Heart left ventricle (tissue), 16 donors: Measurements from ENCODE around the gene ARHGAP15. TPM values are rescaled to one million over a fixed set of nuclear protein-coding genes. Genes with fewer than 3 reads are reported as not detected.
A peak's percentile ranks its signal among the peaks of the same experiment; 100 is the strongest.

Experiments used
- ATAC-seq, 4 donors: fragments of 200-7000 bp; cut with Tn5 transposase; one replicate each; pipeline ENCODE4 v1.9.1; 2020 to 2022; ENCODE audit warnings: moderate library complexity in 4 of 4, mild to moderate bottlenecking in 3 of 4, moderate number of reproducible peaks in 1 of 4
- DNase-seq, 5 donors: peaks; one replicate each; pipeline ENCODE4 v3.0.0-alpha.2; 2020
- H3K27ac ChIP-seq, 12 donors: fragments of 200-600 bp; sonication (generic) in 4 of 12; one replicate each; pipeline versions ENCODE4 v1.5.0 to v1.8.0; 2016 to 2022; ENCODE audit warnings: mild to moderate bottlenecking in 2 of 12
- H3K27me3 ChIP-seq, 9 donors: fragments of 200-600 bp; sonication (generic) in 2 of 9; one replicate each; pipeline versions ENCODE4 v1.5.1 to v1.8.0; 2016 to 2022; ENCODE audit warnings: mild to moderate bottlenecking in 3 of 9
- H3K36me3 ChIP-seq, 9 donors: fragments of 200-600 bp; sonication (generic) in 2 of 9; one replicate each; pipeline versions ENCODE4 v1.5.0 to v1.8.0; 2018 to 2022; ENCODE audit warnings: mild to moderate bottlenecking in 2 of 9
- H3K4me1 ChIP-seq, 12 donors: fragments of 200-600 bp; sonication (generic) in 4 of 12; one replicate each; pipeline versions ENCODE4 v1.5.0 to v1.8.0; 2016 to 2022; ENCODE audit warnings: mild to moderate bottlenecking in 3 of 12
- H3K4me3 ChIP-seq, 12 donors: fragments of 200-600 bp; sonication (generic) in 4 of 12; one replicate each; pipeline versions ENCODE4 v1.5.0 to v1.8.0; 2017 to 2022; ENCODE audit warnings: mild to moderate bottlenecking in 9 of 12, moderate library complexity in 4 of 12
- H3K9me3 ChIP-seq, 12 donors: fragments of 200-600 bp; sonication (generic) in 4 of 12; one replicate each; pipeline versions ENCODE4 v1.5.0 to v1.8.0; 2016 to 2022; ENCODE audit warnings: mild to moderate bottlenecking in 1 of 12
- POLR2A ChIP-seq, 2 donors: fragments of 450-650 bp; IDR thresholded peaks; one replicate each; pipeline ENCODE4 v1.6.1; 2017; ENCODE audit warnings: antibody characterized with exemption in 2 of 2, mild to moderate bottlenecking in 2 of 2, moderate library complexity in 2 of 2
- WGBS, 4 donors: extraction: QIAGEN DNeasy Blood & Tissue Kit in 2 of 4; methylation state at CpG; one replicate each; pipeline versions ENCODE4 v1.1.5 to v1.1.7; 2013 to 2018; 5-methylcytosine and 5-hydroxymethylcytosine counted together
- intact Hi-C, 10 donors: fragments of 100-400 bp; cut with DNase I; formaldehyde crosslinking; loops; one replicate each; pipeline versions ENCODE4 v1.11.1 to v1.14.2; 2022
- polyA plus RNA-seq, 2 donors: library from polyadenylated mRNA; stranded (reverse); fragments of 200-250 nt; gene quantifications; one replicate each; pipeline ENCODE4 v1.2.3, GENCODE V29; 2013
- total RNA-seq, 9 donors: library from RNA; depleted of rRNA in 2 of 9; stranded (reverse); fragments of >200 nt in 2 of 9; fragmentation: NEBNext Ultra II Directional in 3 of 9; extraction: Animal tissue kit (Norgen Biotek cat#: 25700) in 3 of 9; gene quantifications; one replicate each; pipeline versions ENCODE4 v1.1.0 to v1.2.4, GENCODE V29; 2016 to 2023
- TF ChIP-seq, protein P1 (sequence below), 12 donors: fragments of 200-600 bp; sonication (generic) in 4 of 12; IDR thresholded peaks; one replicate each; pipeline versions ENCODE4 v1.5.0 to v1.8.0; 2018 to 2022; ENCODE audit warnings: antibody characterized with exemption in 12 of 12, mild to moderate bottlenecking in 5 of 12
- donor health status: ischemic (EF 13 %, LVEDD 7.1; RV severe dilation, severe dysfunction).
- donor health status: healthy with polysubstance abuse.
- donor health status: DM: no; HTN: yes; CAD: no.
- donor health status: DM: no; HTN: no; CAD: no.
- donor health status: ischemic (EF 25% LVEDD 6.9; RV normal size, moderate dysfunction).
- donor health status: ischemic (EF 25% LVEDD 5.7; RV mildly dilated, moderate dysfunction).
- donor health status: healthy.
- donor health status: DM: yes; HTN: yes; CAD: no.
- donor health status: ischemic (EF 35%, LVEDD 5.7; RV mildly dilated, moderate dysfunction).
- donor health status: nonischemic (EF 11% LVEDD 7.7; RV severe dilation, severe dysfunction).
- donor health status: DM: yes; HTN: yes; CAD: no.
- donor health status: PGD.
- donor health status: ischemic (EF 29% LVEDD 5.4; RV normal size, mild dysfunction).
- donor health status: nonischemic (EF 23%, LVEDD 6.1; RV moderate dilation, normal function).

Gene ARHGAP15
- total and polyA plus RNA-seq, 11 donors, result 1.3 to 8.7 (median 3.3) TPM

DNA sequence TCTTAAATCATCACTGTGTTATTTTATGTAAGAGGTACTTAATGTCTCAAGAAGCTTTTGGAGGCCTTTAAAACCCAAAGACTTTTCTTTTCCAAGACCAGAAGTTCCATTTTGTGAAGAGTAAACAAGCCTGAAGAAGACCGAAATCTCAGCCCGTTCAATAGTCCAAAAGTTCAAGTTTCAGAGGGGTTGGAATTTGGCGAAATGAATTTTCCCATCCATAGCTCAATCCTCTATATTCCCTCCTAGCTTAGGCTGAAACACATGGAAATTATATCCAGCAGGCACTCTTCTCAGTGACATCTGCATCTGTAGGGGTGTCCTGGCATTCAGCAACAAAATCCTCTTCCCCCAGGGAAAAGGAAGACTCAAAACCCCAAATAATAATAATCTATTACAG lies 344.6 kb downstream of the ARHGAP15 start:
- no peaks in the 10 kb centered on the region for H3K9me3 ChIP-seq
- ATAC-seq (no peak), DNase-seq (no peak)
- no peak for TF ChIP-seq POLR2A (IDR thresholded peaks at IDR 0.05)
- TF ChIP-seq, protein P1, sequence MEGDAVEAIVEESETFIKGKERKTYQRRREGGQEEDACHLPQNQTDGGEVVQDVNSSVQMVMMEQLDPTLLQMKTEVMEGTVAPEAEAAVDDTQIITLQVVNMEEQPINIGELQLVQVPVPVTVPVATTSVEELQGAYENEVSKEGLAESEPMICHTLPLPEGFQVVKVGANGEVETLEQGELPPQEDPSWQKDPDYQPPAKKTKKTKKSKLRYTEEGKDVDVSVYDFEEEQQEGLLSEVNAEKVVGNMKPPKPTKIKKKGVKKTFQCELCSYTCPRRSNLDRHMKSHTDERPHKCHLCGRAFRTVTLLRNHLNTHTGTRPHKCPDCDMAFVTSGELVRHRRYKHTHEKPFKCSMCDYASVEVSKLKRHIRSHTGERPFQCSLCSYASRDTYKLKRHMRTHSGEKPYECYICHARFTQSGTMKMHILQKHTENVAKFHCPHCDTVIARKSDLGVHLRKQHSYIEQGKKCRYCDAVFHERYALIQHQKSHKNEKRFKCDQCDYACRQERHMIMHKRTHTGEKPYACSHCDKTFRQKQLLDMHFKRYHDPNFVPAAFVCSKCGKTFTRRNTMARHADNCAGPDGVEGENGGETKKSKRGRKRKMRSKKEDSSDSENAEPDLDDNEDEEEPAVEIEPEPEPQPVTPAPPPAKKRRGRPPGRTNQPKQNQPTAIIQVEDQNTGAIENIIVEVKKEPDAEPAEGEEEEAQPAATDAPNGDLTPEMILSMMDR (IDR thresholded peaks at IDR 0.05), result no peak
- intact Hi-C loops, result no loop called here
- no peaks in the 10 kb centered on the region for H3K36me3 ChIP-seq
- H3K4me3 ChIP-seq, result no peak overlapping the region
- peaks cover 0 to 22% (median 0%) of the 10 kb centered on the region in 12 donors for H3K4me1 ChIP-seq
- 77 to 86% (median 84%) methylated on average over 3 of the region's 3 CpGs for WGBS, 4 donors
- no peaks in the 10 kb centered on the region for H3K27me3 ChIP-seq
- H3K27ac ChIP-seq, result peak overlapping the region in 4 of 12 donors; percentile 37 to 51 (median 46)

DNA sequence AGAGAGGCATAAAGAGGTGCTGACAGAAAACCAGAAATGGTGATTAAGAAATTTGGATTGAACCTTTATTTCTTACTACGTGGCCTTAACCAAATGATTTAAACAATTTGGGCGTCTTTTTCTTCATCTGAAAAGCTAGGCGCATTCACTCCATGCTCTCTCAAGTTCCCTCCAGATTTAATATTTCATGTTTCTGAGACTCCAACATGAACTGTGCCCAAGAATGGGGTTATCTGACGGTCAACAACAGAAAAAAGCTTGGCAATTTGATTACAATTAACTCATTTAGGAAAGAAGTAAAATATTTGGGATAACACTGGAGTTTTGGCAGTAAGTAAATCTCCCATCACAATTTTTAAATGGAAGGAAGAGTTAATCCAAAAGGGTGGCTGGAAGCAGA lies 345.4 kb downstream of the ARHGAP15 start:
- intact Hi-C loops, result no loop called here
- no peak for ATAC-seq
- 73 to 79% (median 76%) methylated on average over 4 of the region's 4 CpGs for WGBS, 4 donors

DNA sequence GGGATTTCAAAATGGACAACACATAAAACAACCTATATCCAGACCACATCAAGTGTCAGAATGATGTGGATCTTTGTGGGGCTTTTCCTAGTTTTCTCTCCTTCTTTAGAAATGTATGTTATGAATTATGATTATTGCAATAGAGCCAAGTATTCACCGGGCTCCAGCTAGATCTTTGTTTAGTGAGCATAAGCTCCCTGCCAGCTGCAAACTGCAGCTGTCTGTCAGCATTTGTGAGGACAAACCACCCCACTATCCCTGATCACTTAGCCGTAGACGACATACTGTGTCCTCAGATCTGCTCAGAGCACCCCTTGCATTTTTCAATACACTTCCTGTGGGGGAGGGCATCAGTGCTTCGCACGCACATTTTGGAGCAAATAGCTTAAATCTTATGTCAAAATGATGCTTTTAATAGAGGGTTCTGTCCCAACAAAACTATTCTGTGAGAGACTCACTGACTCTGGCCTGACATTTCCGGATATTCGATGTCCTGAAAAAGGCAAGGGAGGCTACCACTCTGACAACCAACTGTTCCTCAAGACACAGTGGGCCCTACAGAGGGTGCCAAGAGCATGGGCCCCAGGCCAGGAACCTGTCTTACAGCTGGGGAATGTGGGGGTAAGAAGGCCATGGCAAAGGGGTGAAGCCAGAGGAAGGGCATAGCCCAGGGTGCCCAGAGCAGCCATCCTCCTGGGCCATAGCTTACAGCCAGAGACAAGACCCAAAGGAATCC lies 346.0 kb downstream of the ARHGAP15 start:
- peak in 2 of 4 donors; percentile 14 to 63 for ATAC-seq
- 49 to 69% (median 63%) methylated on average over 7 of the region's 7 CpGs for WGBS, 4 donors
- H3K4me1 ChIP-seq, result peaks cover 0 to 29% (median under 1%) of the 10 kb centered on the region in 12 donors
- DNase-seq, result peak in 1 of 5 donors; percentile 7
- intact Hi-C loops, result no loop called here
- no peaks in the 10 kb centered on the region for H3K9me3 ChIP-seq
- TF ChIP-seq, protein P1 (IDR thresholded peaks at IDR 0.05), result no peak
- no peak for TF ChIP-seq POLR2A (IDR thresholded peaks at IDR 0.05)
- H3K36me3 ChIP-seq, result no peaks in the 10 kb centered on the region
- peak overlapping the region in 9 of 12 donors; percentile 15 to 55 (median 43) for H3K27ac ChIP-seq
- no peaks in the 10 kb centered on the region for H3K27me3 ChIP-seq
- no peak overlapping the region for H3K4me3 ChIP-seq

More for the DNA sequence above, 345.4 kb downstream of the ARHGAP15 start:
- peaks cover 0 to 23% (median 0%) of the 10 kb centered on the region in 12 donors for H3K4me1 ChIP-seq
- peak overlapping the region in 8 of 12 donors; percentile 15 to 55 (median 39) for H3K27ac ChIP-seq
- TF ChIP-seq, protein P1 (IDR thresholded peaks at IDR 0.05), result no peak
- no peak for TF ChIP-seq POLR2A (IDR thresholded peaks at IDR 0.05)
- no peaks in the 10 kb centered on the region for H3K36me3 ChIP-seq
- DNase-seq, result no peak
- no peaks in the 10 kb centered on the region for H3K9me3 ChIP-seq
- H3K4me3 ChIP-seq, result no peak overlapping the region
- H3K27me3 ChIP-seq, result no peaks in the 10 kb centered on the region

DNA sequence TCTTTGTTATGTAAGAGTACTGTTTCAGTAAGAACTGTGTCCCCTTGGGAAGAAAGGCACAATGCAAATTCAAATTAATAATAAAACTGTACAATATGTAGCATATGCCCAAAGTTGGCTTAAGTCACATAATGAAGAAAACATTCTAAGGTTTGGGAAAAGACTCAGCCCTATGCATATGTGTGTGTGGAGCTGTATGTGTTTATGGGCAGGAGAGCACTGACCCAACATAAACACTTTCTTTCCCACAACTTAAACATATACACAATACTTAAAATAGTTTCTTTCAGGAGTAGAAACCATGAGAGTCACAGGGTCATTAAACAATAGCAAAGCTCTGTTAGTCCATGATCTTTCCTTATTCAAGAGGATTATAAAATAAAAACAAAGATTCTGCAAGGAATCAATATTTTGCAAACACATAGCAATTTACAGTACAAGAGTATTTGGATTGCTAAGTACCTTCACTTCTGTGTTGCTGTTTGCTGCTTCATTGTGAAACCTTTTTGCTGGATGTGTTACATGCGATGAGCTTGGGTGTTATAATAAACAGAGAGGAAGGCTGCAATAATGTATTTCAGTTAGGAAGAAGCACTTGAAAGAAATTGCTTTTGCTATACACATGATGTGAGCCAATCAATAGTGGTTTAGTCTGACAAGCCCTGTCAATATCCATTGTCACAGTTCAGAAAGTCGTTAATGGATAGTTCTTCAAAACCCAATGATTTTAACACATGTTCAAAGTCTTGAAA lies 347.3 kb downstream of the ARHGAP15 start:
- intact Hi-C loops, result no loop called here
- ATAC-seq, result no peak
- no peak for DNase-seq
- Histone ChIP-seq H3K4me3 (no peak overlapping the region), H3K9me3 (no peaks in the 10 kb centered on the region), H3K27ac (peak overlapping the region in 3 of 12 donors; percentile 44 to 55 (median 45)), H3K4me1 (peaks cover 0 to 41% (median 5%) of the 10 kb centered on the region in 12 donors), H3K36me3 (no peaks in the 10 kb centered on the region), H3K27me3 (no peaks in the 10 kb centered on the region)
- WGBS, 4 donors, result 81 to 87% (median 84%) methylated on average over 2 of the region's 2 CpGs
- TF ChIP-seq, protein P1 (IDR thresholded peaks at IDR 0.05), result no peak
